ENCODE results near the gene HSPG2. TPM values are rescaled to one million over a fixed set of nuclear protein-coding genes. Genes with fewer than 3 reads are reported as not detected.

Gene HSPG2
- total and polyA plus RNA-seq, 2 of the 13 experiments (the other 11 are each of a cell fraction or from before 2014, with no cell fraction given): 9.1 to 13.1 TPM

GRCh38 chr1:21898326-21899200 is 38.5 kb downstream of the HSPG2 start (continued):
- peak; percentile 68 for TF ChIP-seq ZNF687 (CRISPR knock-in tag; IDR thresholded peaks at IDR 0.05)
- TF ChIP-seq ZMAT3 (CRISPR knock-in tag; conservative IDR thresholded peaks at IDR 0.05): 0 out of 2 replicates have a peak, but pooled peaks have one; percentile 15
- peak; percentile 98 for TF ChIP-seq ZBTB33 (CRISPR knock-in tag; IDR thresholded peaks at IDR 0.05)
- TF ChIP-seq SPEN (CRISPR knock-in tag; IDR thresholded peaks at IDR 0.05; ENCODE audit: low read depth): peak; percentile 52; the same call in 1 of the 2 replicates
- no peak for TF ChIP-seq ZNF709 (CRISPR knock-in tag; IDR thresholded peaks at IDR 0.05)
- peak; percentile 98 for TF ChIP-seq ZBTB38 (CRISPR knock-in tag; IDR thresholded peaks at IDR 0.05)
- 0 out of 2 replicates have a peak, but pooled peaks have one; percentile 9 for TF ChIP-seq RARA (CRISPR knock-in tag; IDR thresholded peaks at IDR 0.05)
- 0 out of 2 replicates have a peak, but pooled peaks have one; percentile 22 for TF ChIP-seq ARID5B (CRISPR knock-in tag; IDR thresholded peaks at IDR 0.05)
- TF ChIP-seq ZNF589 (CRISPR knock-in tag; conservative IDR thresholded peaks at IDR 0.05): no peak
- peak; percentile 39; the same call in 1 of the 2 replicates for TF ChIP-seq SKIL (CRISPR knock-in tag; IDR thresholded peaks at IDR 0.05; ENCODE audit: borderline replicate concordance)
